Esophagus squamous epithelium (tissue), 4 donors: ENCODE data around the gene CPNE6.

Experiments used
- CTCF ChIP-seq, 6 experiments: fragments of 450-650 bp in 4 of 6; fragments of 200-600 bp in 2 of 6; sonication (generic) in 2 of 6; IDR thresholded peaks; one replicate each; pipeline ENCODE4 v1.5.1; 2016 to 2019; ENCODE audit warnings: antibody characterized with exemption in 6 of 6, mild to moderate bottlenecking in 4 of 6, moderate library complexity in 4 of 6
- POLR2A ChIP-seq, 4 donors: fragments of 450-650 bp; IDR thresholded peaks; one replicate each; pipeline ENCODE4 v1.6.1; 2017; ENCODE audit warnings: antibody characterized with exemption in 4 of 4, mild to moderate bottlenecking in 4 of 4, moderate library complexity in 3 of 4

GRCh38 chr14:24072881-24073877, 1.8 kb downstream of the CPNE6 start:
- TF ChIP-seq CTCF (IDR thresholded peaks at IDR 0.05) (no peak), POLR2A (IDR thresholded peaks at IDR 0.05) (no peak)
